G401.6 (cell line): ENCODE data around the gene SLC25A38.

Experiments
- FAIRE-seq: peaks from 2 replicates; lab custom pipeline; 2012; peaks lifted over from hg19 to GRCh38; lab: Jason Lieb, UNC

SLC25A38 gene

DNA sequence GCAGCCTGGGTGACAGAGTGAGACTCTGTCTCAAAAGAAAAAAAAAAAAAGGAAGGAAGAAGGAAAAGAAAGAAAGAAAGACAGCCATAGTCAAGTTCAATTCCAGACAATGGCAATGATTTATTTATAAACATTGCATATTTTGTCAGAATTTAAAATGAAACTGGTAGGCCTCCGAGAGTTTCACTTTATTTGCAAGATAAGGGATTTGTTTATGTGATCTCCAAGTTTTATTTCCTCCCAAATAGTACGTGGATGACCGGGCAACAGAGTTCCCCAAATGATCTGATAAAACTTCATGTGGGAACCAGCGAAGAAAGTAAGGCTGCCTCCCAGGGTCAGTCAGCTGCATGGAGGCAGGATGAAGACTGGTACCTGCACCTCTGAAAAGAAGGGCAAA, 55.7 kb downstream of the SLC25A38 start:
- no peak for FAIRE-seq

GRCh38 chr3:39440316-39440715, 57.1 kb downstream of the SLC25A38 start:
- FAIRE-seq = no peak

DNA sequence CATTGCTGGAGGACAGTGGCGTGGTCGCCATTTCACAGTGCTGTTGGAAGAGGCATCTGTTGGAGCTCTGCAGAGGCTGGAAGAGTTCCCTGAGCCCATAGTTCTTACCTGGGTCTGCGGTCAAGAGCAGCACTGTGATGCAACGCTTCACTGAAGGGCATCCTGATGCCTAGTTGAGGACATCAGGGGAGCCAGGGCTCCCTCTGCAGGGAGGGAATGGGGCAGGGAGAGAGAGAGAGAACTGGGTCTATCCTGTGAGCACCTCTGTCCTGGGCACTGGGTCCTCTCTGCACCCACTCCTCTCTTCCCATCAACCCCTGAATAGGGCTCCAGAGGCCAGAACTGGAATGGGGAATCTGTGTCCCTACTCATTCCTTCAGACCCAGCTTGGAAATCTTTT, 60.4 kb downstream of the SLC25A38 start:
- FAIRE-seq = no peak

- no peak for FAIRE-seq
Observed at GRCh38 chr3:39445927-39446326, 62.8 kb downstream of the SLC25A38 start.

DNA sequence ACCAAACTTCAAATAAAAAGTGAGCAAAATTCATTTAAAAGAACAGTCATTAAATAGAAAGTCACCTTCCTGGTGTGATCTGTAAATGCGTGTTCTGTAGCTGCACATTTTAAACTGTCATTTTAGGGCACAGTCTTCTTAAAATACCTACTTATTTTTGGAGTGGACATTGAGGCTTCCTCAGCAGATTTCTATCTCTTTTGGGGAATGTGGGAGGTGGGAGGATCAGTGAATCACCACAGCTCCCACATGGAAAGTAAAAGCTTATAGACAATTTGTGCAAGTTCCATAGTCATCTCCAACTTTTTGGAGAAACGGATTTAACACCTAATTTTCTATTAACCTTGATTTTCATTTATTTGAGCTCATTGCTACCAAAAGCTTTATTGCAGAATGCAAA, 63.3 kb downstream of the SLC25A38 start:
- no peak for FAIRE-seq
